Adrenal gland (tissue), 12 donors: ENCODE results near the gene TEN1. TPM values are rescaled to one million over a fixed set of nuclear protein-coding genes. Genes with fewer than 3 reads are reported as not detected.
"Not testable (repeated sequence)": the region's sequence is repeated elsewhere in the genome, so short reads cannot be mapped to it uniquely, and the experiment has no call there.

ENCODE experiments used
- DNase-seq, 7 donors: peaks; one replicate each; pipeline ENCODE4 v3.0.0-alpha.2; 2019 to 2020
- H3K27ac ChIP-seq, 5 donors: fragments of 200-600 bp; sonication (generic) in 4 of 5; 1 replicate in 3 of 5; 2 replicates in 2 of 5; pipeline versions ENCODE4 v1.5.1 to v1.8.0; 2016 to 2020; ENCODE audit warnings: mild to moderate bottlenecking in 1 of 5
- H3K27me3 ChIP-seq: fragments of 200-600 bp; 2 replicates; pipeline ENCODE4 v1.8.0; 2021
- H3K36me3 ChIP-seq, 2 donors: fragments of 200-600 bp; replicated peaks in 1 of 2; 1 replicate in 1 of 2; 2 replicates in 1 of 2; pipeline versions ENCODE4 v1.5.1 to v1.8.0; 2018 to 2022
- H3K4me1 ChIP-seq, 2 donors: fragments of 200-600 bp; replicated peaks in 1 of 2; 1 replicate in 1 of 2; 2 replicates in 1 of 2; pipeline versions ENCODE4 v1.5.1 to v1.8.0; 2018 to 2021
- H3K4me3 ChIP-seq, 4 donors: fragments of 200-600 bp; sonication (generic) in 3 of 4; one replicate each; pipeline ENCODE4 v1.5.1; 2016 to 2018
- H3K9me3 ChIP-seq, 3 donors: fragments of 200-600 bp; sonication (generic) in 1 of 3; replicated peaks in 1 of 3; 1 replicate in 2 of 3; 2 replicates in 1 of 3; pipeline versions ENCODE4 v1.5.1 to v1.8.0; 2016 to 2021
- POLR2A ChIP-seq, 2 donors: fragments of 450-650 bp; IDR thresholded peaks; one replicate each; pipeline ENCODE4 v1.6.1; 2017; ENCODE audit warnings: antibody characterized with exemption in 2 of 2, mild to moderate bottlenecking in 2 of 2, moderate library complexity in 1 of 2
- WGBS, 4 donors: extraction: QIAGEN DNeasy Blood & Tissue Kit in 2 of 4; methylation state at CpG; one replicate each; pipeline versions ENCODE4 v1.1.5 to v1.1.7; 2013 to 2017; 5-methylcytosine and 5-hydroxymethylcytosine counted together
- intact Hi-C, 2 donors: fragments of 100-400 bp; cut with DNase I; formaldehyde crosslinking; loops; one replicate each; pipeline versions ENCODE4 v1.14.1 to v1.15.0; 2022 to 2023
- polyA plus RNA-seq, 3 donors: library from polyadenylated mRNA; stranded (reverse); fragments of 200-250 nt in 2 of 3; fragments of 350-450 nt in 1 of 3; fragmentation: Illumina TruSeq in 1 of 3; extraction: RNeasy Lipid Tissue Mini Kit (QIAGEN cat#74804) in 1 of 3; gene quantifications; one replicate each; pipeline ENCODE4 v1.2.3, GENCODE V29; 2013 to 2014
- total RNA-seq, 9 donors: library from RNA; depleted of rRNA in 4 of 9; stranded (reverse); fragments of >200 nt in 4 of 9; fragments of 120-200 nt in 1 of 9; fragmentation: NEBNext Ultra II Directional in 1 of 9; extraction: Animal tissue kit (Norgen Biotek cat#: 25700) in 1 of 9; gene quantifications; one replicate each; pipeline versions ENCODE4 v1.1.0 to v1.2.4, GENCODE V29; 2013 to 2023
- TF ChIP-seq, protein P1 (sequence below), 6 experiments: fragments of 450-650 bp in 4 of 6; fragments of 200-600 bp in 2 of 6; sonication (generic) in 1 of 6; IDR thresholded peaks; 1 replicate in 5 of 6; 2 replicates in 1 of 6; pipeline versions ENCODE4 v1.5.1 to v1.8.0; 2016 to 2021; ENCODE audit warnings: antibody characterized with exemption in 6 of 6, mild to moderate bottlenecking in 2 of 6, moderate library complexity in 1 of 6
- donor health status: healthy with polysubstance abuse.
- donor health status: Bipolar disorder and iron deficiency.
- donor health status: DM: yes; HTN: yes; CAD: no.
- donor health status: DM: no; HTN: no; CAD: no.
- donor health status: DM: no; HTN: no; CAD: no.
- donor health status: DM: yes; HTN: yes; CAD: no.

TEN1 gene
- total and polyA plus RNA-seq, 12 donors, result 8.7 to 40.0 (median 25.8) TPM

GRCh38 chr17:76038050-76038449 lies 59.0 kb downstream of the TEN1 start:
- no peak for DNase-seq
- Histone ChIP-seq H3K27ac (no peak overlapping the region), H3K4me3 (no peak overlapping the region), H3K36me3 (peaks cover 0 to 42% of the 10 kb centered on the region in 2 donors), H3K9me3 (no peaks in the 10 kb centered on the region), H3K4me1 (peaks cover 0 to 10% of the 10 kb centered on the region in 2 donors), H3K27me3 (no peaks in the 10 kb centered on the region)
- intact Hi-C loops, result no loop called here
- 91 to 94% (median 93%) methylated on average over 3 of the region's 3 CpGs for whole genome bisulfite sequencing, 4 donors
- no peak for TF ChIP-seq POLR2A (IDR thresholded peaks at IDR 0.05)
- TF ChIP-seq, protein P1, sequence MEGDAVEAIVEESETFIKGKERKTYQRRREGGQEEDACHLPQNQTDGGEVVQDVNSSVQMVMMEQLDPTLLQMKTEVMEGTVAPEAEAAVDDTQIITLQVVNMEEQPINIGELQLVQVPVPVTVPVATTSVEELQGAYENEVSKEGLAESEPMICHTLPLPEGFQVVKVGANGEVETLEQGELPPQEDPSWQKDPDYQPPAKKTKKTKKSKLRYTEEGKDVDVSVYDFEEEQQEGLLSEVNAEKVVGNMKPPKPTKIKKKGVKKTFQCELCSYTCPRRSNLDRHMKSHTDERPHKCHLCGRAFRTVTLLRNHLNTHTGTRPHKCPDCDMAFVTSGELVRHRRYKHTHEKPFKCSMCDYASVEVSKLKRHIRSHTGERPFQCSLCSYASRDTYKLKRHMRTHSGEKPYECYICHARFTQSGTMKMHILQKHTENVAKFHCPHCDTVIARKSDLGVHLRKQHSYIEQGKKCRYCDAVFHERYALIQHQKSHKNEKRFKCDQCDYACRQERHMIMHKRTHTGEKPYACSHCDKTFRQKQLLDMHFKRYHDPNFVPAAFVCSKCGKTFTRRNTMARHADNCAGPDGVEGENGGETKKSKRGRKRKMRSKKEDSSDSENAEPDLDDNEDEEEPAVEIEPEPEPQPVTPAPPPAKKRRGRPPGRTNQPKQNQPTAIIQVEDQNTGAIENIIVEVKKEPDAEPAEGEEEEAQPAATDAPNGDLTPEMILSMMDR (IDR thresholded peaks at IDR 0.05), result no peak

- intact Hi-C loops, result no loop called here
- H3K4me1 ChIP-seq, result peaks cover 0 to 10% of the 10 kb centered on the region in 2 donors
- H3K27ac ChIP-seq, result peak overlapping the region in 2 of 5 donors; percentile 54 to 80
- peak in 5 of 7 donors; percentile 45 to 85 (median 64) for DNase-seq
- H3K27me3 ChIP-seq, result no peaks in the 10 kb centered on the region
- WGBS, 4 donors, result 35 to 56% (median 46%) methylated on average over 4 to 6 of the region's 6 CpGs
- TF ChIP-seq POLR2A (IDR thresholded peaks at IDR 0.05), result no peak
- TF ChIP-seq, protein P1 (IDR thresholded peaks at IDR 0.05), result no peak
- H3K4me3 ChIP-seq, result no peak overlapping the region
- H3K36me3 ChIP-seq, result peaks cover 0 to 53% of the 10 kb centered on the region in 2 donors
- H3K9me3 ChIP-seq, result no peaks in the 10 kb centered on the region
Observed at GRCh38 chr17:76039121-76039520, 60.1 kb downstream of the TEN1 start.

DNA sequence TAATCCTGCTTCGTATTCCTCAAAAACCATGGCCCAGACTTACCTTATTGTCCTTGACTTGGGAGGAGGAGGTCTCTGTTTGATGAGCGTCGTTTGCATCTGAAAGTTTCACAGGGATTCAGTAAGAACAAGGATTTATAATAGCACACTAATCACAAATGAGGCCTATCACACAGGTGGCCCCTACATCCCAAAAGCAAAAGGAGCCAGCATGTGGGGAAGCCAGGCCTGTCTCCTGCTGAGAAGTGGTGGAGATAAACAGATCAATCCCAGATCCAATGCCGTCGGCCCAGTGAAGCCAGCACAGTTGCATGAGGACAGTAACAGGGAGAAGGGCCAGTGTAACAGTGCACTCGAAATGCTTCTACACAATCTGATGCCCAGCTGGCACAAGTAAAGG lies 61.3 kb downstream of the TEN1 start:
- Histone ChIP-seq H3K27ac (peak overlapping the region in 1 of 5 donors; percentile 80), H3K36me3 (peaks cover 0 to 66% of the 10 kb centered on the region in 2 donors), H3K4me3 (no peak overlapping the region), H3K27me3 (no peaks in the 10 kb centered on the region), H3K9me3 (no peaks in the 10 kb centered on the region), H3K4me1 (peaks cover 0 to 4% of the 10 kb centered on the region in 2 donors)
- TF ChIP-seq, protein P1 (IDR thresholded peaks at IDR 0.05), result no peak
- TF ChIP-seq POLR2A (IDR thresholded peaks at IDR 0.05), result no peak
- no peak for DNase-seq
- intact Hi-C loops, result no loop called here
- WGBS, 4 donors, result 75 to 87% (median 81%) methylated on average over 6 of the region's 6 CpGs

- H3K4me1 ChIP-seq, H3K27me3 ChIP-seq, H3K27ac ChIP-seq, H3K4me3 ChIP-seq, H3K9me3 ChIP-seq, intact Hi-C loops, DNase-seq: not testable (repeated sequence)
- peaks cover 0 to 91% of the 10 kb centered on the region in 2 donors for H3K36me3 ChIP-seq
- 91 to 96% (median 92%) methylated on average over 3 of the region's 3 CpGs for WGBS, 4 donors
Observed at GRCh38 chr17:76042868-76043267, 63.8 kb downstream of the TEN1 start.

GRCh38 chr17:76044475-76045007 lies 65.5 kb downstream of the TEN1 start:
- intact Hi-C loops, H3K27me3 ChIP-seq, H3K9me3 ChIP-seq, H3K4me1 ChIP-seq, H3K27ac ChIP-seq, DNase-seq, H3K4me3 ChIP-seq: not testable (repeated sequence)
- WGBS, 4 donors, result 69 to 75% (median 72%) methylated on average over 9 to 11 of the region's 11 CpGs
- H3K36me3 ChIP-seq, result peaks cover 0 to 100% of the 10 kb centered on the region in 2 donors
